Retinal pigment epithelial cell (primary cell): ENCODE data around the gene LMOD1.
"Not testable (repeated sequence)": the region's sequence is repeated elsewhere in the genome, so short reads cannot be mapped to it uniquely, and the experiment has no call there.

Experiments
- DNase-seq: peaks from one replicate; pipeline ENCODE4 v3.0.0-alpha.2; 2010; ENCODE audit warnings: low read depth
- H3K4me3 ChIP-seq: 2 replicates; pipeline ENCODE4 v1.5.1; 2011; ENCODE audit warnings: mild to moderate bottlenecking, low read length, control low read depth, moderate library complexity
- TF ChIP-seq, protein P1 (sequence below): conservative IDR thresholded peaks from 2 replicates; pipeline ENCODE4 v1.5.1; 2011; ENCODE audit warnings: low read depth, low read length, control low read depth, inconsistent platforms

Gene LMOD1

DNA sequence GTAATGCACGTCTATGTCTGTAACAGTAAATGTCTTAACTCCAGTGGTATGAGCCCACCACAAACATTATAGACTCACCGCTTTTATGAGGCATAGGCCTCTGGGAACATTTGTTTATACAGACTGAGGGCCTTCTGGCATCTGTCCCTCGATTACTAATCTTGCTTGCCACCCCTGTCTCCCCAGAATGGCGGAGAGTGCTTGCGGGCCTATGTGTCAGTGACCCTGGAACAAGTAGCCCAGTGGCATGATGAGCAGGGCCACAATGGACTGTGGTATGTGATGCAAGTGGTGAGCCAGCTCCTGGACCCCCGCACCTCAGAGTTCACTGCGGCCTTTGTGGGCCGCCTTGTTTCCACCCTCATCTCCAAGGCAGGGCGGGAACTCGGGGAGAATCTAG is 76.0 kb downstream of the LMOD1 start:
- TF ChIP-seq, protein P1, sequence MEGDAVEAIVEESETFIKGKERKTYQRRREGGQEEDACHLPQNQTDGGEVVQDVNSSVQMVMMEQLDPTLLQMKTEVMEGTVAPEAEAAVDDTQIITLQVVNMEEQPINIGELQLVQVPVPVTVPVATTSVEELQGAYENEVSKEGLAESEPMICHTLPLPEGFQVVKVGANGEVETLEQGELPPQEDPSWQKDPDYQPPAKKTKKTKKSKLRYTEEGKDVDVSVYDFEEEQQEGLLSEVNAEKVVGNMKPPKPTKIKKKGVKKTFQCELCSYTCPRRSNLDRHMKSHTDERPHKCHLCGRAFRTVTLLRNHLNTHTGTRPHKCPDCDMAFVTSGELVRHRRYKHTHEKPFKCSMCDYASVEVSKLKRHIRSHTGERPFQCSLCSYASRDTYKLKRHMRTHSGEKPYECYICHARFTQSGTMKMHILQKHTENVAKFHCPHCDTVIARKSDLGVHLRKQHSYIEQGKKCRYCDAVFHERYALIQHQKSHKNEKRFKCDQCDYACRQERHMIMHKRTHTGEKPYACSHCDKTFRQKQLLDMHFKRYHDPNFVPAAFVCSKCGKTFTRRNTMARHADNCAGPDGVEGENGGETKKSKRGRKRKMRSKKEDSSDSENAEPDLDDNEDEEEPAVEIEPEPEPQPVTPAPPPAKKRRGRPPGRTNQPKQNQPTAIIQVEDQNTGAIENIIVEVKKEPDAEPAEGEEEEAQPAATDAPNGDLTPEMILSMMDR = no peak
- H3K4me3 ChIP-seq = no peak overlapping the region
- DNase-seq = no peak

DNA sequence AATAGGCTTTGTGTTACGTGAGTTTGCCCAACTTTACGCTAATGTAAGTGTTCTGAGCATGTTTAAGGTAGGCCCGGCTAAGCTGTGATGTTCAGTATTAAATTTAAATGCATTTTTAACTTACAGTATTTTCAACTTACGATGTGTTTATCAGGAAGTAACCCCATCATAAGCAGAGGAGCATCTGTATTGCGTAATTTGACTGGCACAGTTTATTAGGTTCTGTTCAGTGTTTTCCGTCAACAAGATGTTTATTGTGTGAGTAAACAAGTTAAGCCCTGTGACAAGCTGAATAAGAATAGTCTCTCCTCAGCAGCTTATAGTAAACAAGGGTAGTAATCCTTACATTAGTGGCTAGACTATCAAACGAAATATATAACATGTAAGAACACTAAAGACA is 84.9 kb downstream of the LMOD1 start:
- TF ChIP-seq, protein P1 = no peak
- no peak overlapping the region for H3K4me3 ChIP-seq
- no peak for DNase-seq

DNA sequence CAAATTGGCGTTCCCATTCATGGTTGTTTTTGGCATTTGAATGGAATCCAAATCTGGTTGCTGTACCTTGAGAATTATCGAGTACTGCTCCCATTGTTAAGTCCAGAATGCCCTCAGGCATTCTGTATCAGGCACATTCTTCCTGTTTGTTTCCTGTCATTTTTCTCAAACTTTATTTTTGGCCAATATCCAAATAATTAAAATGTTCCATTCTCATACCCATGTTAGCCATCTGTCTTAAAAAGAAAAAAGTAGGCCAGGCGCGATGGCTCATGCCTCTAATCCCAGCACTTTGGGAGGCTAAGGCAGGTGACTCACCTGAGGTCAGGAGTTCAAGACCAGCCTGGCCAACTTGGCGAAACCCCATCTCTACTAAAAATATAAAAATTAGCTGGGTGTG is 86.9 kb downstream of the LMOD1 start:
- no peak overlapping the region for H3K4me3 ChIP-seq
- TF ChIP-seq, protein P1 = no peak
- DNase-seq = no peak

DNA sequence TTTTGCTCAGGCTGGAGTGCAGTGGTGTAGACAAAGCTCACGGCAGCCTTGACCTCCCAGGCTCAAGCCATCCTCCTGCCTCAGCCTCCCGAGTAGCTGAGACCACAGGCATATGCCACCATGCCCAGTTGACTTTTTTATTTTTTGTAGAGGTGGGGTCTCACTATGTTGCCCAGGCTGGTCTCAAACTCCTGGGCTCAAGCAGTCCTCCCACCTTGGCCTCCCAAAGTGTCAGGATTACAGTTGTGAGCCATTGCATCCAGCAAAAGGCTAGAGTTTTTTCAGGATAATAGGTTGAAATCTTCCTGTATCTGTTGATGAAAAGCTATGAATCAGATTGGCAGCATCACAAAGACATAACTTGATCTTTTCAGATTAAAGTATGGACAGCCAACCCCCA is 89.6 kb downstream of the LMOD1 start:
- H3K4me3 ChIP-seq, DNase-seq: not testable (repeated sequence)

DNA sequence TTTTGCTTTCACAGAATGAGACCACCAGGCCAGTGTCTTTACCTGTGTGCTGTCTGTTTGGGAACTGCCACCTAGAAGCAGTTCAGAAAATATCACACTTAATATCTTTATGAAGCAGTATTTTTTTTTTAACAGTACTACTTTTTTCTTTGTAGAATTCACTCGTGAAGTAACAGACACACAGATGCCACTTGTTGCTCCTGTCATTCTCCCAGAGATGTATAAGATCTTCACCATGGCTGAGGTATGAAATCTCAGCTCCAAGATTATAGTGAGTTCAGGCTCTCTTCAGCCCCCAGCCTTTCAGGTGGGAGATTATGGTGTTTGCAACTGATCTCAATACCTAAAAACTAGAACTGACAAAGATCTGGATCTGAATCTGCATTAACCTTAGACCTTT is 94.4 kb downstream of the LMOD1 start:
- TF ChIP-seq, protein P1 = no peak
- H3K4me3 ChIP-seq = no peak overlapping the region
- no peak for DNase-seq

DNA sequence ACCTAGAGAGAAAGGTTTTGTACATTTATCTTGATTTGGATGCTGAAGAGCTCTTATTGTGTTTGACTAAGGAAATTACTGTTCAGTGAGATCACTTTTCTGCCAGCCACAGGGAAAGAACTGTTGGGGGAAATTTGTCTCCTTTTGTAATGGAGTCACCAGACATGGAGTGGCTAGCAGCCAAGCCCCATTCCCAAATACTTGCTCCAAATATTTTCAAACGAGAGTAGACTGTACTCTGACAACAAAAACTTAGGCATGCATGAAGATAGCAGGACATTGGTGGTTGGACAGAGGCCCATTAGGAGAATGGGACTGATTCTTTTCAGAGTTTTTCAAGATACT is 96.3 kb downstream of the LMOD1 start:
- H3K4me3 ChIP-seq = no peak overlapping the region
- DNase-seq = peak; percentile 20

DNA sequence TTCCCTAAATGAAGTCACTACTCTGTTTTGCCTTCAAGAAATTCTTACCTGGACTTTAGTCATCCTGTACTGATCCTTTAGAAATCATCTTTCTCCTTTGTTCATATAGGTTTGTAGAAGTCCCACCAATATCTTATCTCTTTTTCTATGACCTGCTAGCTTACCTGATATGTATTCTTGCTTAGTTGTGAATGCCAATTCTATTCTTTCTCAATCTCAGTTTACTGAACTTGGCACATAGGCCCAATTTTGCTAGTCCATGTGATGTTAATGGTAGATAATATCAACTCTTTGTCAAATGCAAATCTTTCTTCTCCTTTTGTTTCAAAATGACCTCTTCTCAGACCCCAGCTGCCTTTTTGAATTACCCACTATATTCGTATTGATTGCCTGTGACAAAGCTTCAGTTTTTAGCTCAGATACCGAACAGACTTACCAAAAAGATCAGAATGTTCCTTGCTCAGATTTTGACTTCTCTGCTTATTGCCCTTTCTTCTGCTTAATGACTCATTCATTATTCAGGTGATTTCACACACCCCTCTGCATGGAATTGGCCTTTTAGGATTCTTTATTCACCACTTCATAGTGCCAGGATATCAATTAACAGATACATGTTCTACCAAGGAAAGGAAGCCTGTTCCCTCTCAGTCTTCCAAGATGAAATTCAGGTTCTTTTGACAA is 96.8 kb downstream of the LMOD1 start:
- TF ChIP-seq, protein P1 = no peak
- no peak overlapping the region for H3K4me3 ChIP-seq
- no peak for DNase-seq

More for the DNA sequence above, 96.3 kb downstream of the LMOD1 start:
- TF ChIP-seq, protein P1 = no peak
